Measurements from ENCODE around the gene DCHS1. TPM values are rescaled to one million over a fixed set of nuclear protein-coding genes. Genes with fewer than 3 reads are reported as not detected.

The DCHS1 gene
- total and polyA plus RNA-seq, 9 of the 15 experiments (the other 6 are each of a cell fraction or from before 2014, with no cell fraction given): 0.04 to 0.49 (median 0.14) TPM; not detected in 2

DNA sequence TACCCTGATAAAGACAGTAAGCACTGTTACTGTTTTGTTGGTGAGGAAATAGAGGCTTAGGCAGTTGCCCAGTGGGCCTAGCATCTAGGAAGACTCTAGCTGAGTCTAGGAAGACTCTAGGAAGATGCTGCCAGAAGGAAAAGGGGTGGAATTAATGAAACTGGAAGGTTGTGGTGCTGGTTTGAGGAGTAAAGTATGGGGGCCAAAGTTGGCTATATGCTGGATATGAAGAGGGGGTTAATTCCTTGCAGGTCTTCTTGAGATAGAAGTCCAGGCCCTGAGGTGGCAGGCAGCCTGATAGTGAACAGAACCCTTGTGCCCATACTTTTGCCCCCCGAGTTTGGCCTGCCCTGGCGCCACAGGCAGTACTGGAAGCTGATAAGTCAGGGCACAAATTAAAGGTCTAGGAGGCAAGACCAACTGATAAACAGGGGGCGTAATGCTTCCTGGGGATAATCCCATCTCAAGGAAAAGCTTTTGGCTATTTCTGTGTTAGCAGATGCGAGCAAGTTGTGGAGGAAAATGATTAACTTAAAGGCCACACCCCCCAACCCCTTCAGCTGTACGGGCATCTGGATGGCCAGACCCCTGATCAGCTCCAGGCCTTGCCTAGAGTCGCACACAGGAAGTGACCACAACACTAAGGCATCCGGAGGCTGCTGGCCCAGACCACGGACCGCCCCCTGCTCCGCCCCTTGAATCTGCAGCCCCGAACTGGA lies 49.0 kb downstream of the DCHS1 start:
- H2AFZ ChIP-seq (ENCODE audit: low read depth, low read length): peak overlapping the region; percentile 72
- H3K27me3 ChIP-seq (ENCODE audit: control insufficient read depth in 2 of 2, insufficient read depth in 2 of 2, low read length in 2 of 2): no peaks in the 10 kb centered on the region
- H3K27ac ChIP-seq (ENCODE audit: extremely low read depth, low read depth, low read length): peak overlapping the region; percentile 85
- peaks cover 75% of the 10 kb centered on the region for H3K79me2 ChIP-seq (ENCODE audit: control insufficient read depth, insufficient read depth, low read length)
- intact Hi-C loops (cut with micrococcal nuclease) (no loop called here), in situ Hi-C loops (cut with MboI) (loop anchor here (5.0 kb wide), 1 partner anchor 74 kb away; no protein-coding TSS in a partner anchor)
- peaks cover 3% of the 10 kb centered on the region for H3K9me1 ChIP-seq (ENCODE audit: control insufficient read depth, insufficient read depth, low read length)
- peak; percentile 68 to 94 (median 79) for DNase-seq (ENCODE audit: extremely low read depth in 1 of 4, low spot score in 3 of 4)
- FAIRE-seq: peak; percentile 93
- ATAC-seq: peak; percentile 81
- peaks cover 60% of the 10 kb centered on the region for H3K36me3 ChIP-seq (ENCODE audit: control insufficient read depth, insufficient read depth, low read length)
- H3K4me1 ChIP-seq (replicated peaks in 1 of 2; ENCODE audit: control insufficient read depth in 2 of 2, insufficient read depth in 2 of 2, low read length in 2 of 2): peaks cover 31 to 34% of the 10 kb centered on the region in 2 experiments
- H3K9me3 ChIP-seq (replicated peaks; ENCODE audit: control insufficient read depth, insufficient read depth, low read depth, low read length): no peaks in the 10 kb centered on the region
- ChIA-PET CTCF (ENCODE audit: low intra/inter-chr PET ratio) (interaction anchor here (0.9 kb wide), 1 partner anchor 77 kb away, joined by 3 read pairs; no protein-coding TSS in a partner anchor), POLR2A (interaction anchor here (0.5 to 1.8 kb wide), 15 partner anchors 8 to 133 kb away, joined by 3 to 17 read pairs (median 4); partner anchors contain the start of genes TPP1 and TRIM3)
- H3K4me2 ChIP-seq (ENCODE audit: insufficient read depth, low read length): peak overlapping the region; percentile 71
- 5% methylated on average over 11 of the region's 11 CpGs for WGBS (ENCODE audit: insufficient coverage, low coverage, missing lambda C conversion rate)
- peak overlapping the region; percentile 18 to 64; a peak in 3 of 4 replicates for H3K9ac ChIP-seq (ENCODE audit: insufficient read depth in 1 of 2, low read depth in 2 of 2, low read length in 2 of 2)
- H3K4me3 ChIP-seq: no peak overlapping the region
- no TSS peak for BruUV-seq (replicated peaks)
- no peaks in the 10 kb centered on the region for H4K20me1 ChIP-seq (replicated peaks; ENCODE audit: control insufficient read depth, insufficient read depth, low read length)
- TF ChIP-seq BDP1 (IDR thresholded peaks at IDR 0.05; ENCODE audit: insufficient read depth, insufficient read length) (no peak), BRF2 (IDR thresholded peaks at IDR 0.05; ENCODE audit: borderline replicate concordance, insufficient read depth, insufficient read length) (no peak), HMG20A (CRISPR knock-in tag; conservative IDR thresholded peaks at IDR 0.05) (no peak), MED1 (CRISPR knock-in tag; IDR thresholded peaks at IDR 0.05; ENCODE audit: borderline replicate concordance) (no peak), PRDM10 (IDR thresholded peaks at IDR 0.05; ENCODE audit: partially characterized antibody) (peak; percentile 81), RNF219 (CRISPR knock-in tag; IDR thresholded peaks at IDR 0.05) (no peak), NUFIP1 (IDR thresholded peaks at IDR 0.05; ENCODE audit: partially characterized antibody) (no peak), NELFE (IDR thresholded peaks at IDR 0.05; ENCODE audit: insufficient read depth, insufficient read length) (no peak), SMARCE1 (IDR thresholded peaks at IDR 0.05) (0 out of 2 replicates have a peak, but pooled peaks have one; percentile 28), TCFL5 (CRISPR knock-in tag; conservative IDR thresholded peaks at IDR 0.05) (0 out of 2 replicates have a peak, but pooled peaks have one; percentile 28), ZNF197 (CRISPR knock-in tag; IDR thresholded peaks at IDR 0.05; ENCODE audit: low read depth) (0 out of 2 replicates have a peak, but pooled peaks have one; percentile 72)
- TF ChIP-seq, protein P1, sequence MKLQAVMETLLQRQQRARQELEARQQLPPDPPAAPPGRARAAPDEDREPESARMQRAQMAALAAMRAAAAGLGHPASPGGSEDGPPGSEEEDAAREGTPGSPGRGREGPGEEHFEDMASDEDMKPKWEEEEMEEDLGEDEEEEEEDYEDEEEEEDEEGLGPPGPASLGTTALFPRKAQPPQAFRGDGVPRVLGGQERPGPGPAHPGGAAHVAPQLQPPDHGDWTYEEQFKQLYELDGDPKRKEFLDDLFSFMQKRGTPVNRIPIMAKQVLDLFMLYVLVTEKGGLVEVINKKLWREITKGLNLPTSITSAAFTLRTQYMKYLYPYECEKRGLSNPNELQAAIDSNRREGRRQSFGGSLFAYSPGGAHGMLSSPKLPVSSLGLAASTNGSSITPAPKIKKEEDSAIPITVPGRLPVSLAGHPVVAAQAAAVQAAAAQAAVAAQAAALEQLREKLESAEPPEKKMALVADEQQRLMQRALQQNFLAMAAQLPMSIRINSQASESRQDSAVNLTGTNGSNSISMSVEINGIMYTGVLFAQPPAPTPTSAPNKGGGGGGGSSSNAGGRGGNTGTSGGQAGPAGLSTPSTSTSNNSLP (IDR thresholded peaks at IDR 0.05; ENCODE audit: borderline replicate concordance, low read depth, low read length): no peak

Data from K562 (cell line).